H1 (cell line): ENCODE measurements around the gene MID1. TPM values are rescaled to one million over a fixed set of nuclear protein-coding genes. Genes with fewer than 3 reads are reported as not detected.

ENCODE experiments used
- CTCF ChIA-PET: fragments of 300-600 bp; sonication (Branson Sonifier 250); formaldehyde crosslinking; loops from one replicate; lab custom pipeline; 2021; ENCODE audit not compliant: partially characterized antibody; lab: Charles Lee
- POLR2A ChIA-PET: fragments of 300-600 bp; sonication (Branson Sonifier 250); formaldehyde crosslinking; loops from one replicate; lab custom pipeline; 2021; ENCODE audit warnings: inconsistent platforms; ENCODE audit not compliant: partially characterized antibody; lab: Charles Lee
- DNase-seq, 2 experiments: peaks; one replicate each; pipeline versions ENCODE4 v3.0.0 to v3.0.0-alpha.2; 2010 to 2022; ENCODE audit warnings: low spot score in 2 of 2, low read depth in 1 of 2, mixed read lengths in 1 of 2
- FAIRE-seq: peaks from 2 replicates; lab custom pipeline; 2011; peaks lifted over from hg19 to GRCh38; lab: Jason Lieb, UNC
- H2AFZ ChIP-seq: 2 replicates; pipeline ENCODE4 v1.8.1; 2012; ENCODE audit warnings: low read length, inconsistent platforms
- H2AK5ac ChIP-seq: 2 replicates; pipeline ENCODE4 v1.6.1; 2013; ENCODE audit warnings: low read depth, low read length
- H2BK120ac ChIP-seq: replicated peaks from 2 replicates; pipeline ENCODE3; 2013; ENCODE audit warnings: low read depth, low read length, inconsistent platforms
- H2BK12ac ChIP-seq: 2 replicates; pipeline ENCODE4 v1.6.1; 2013; ENCODE audit warnings: low read depth, low read length
- H2BK15ac ChIP-seq: 2 replicates; pipeline ENCODE4 v1.6.1; 2013; ENCODE audit warnings: low read length
- H2BK20ac ChIP-seq: 2 replicates; pipeline ENCODE4 v1.6.1; 2013; ENCODE audit warnings: low read length
- H2BK5ac ChIP-seq: 2 replicates; pipeline ENCODE4 v1.6.1; 2013; ENCODE audit warnings: low read depth, low read length
- H3K14ac ChIP-seq: 2 replicates; pipeline ENCODE4 v1.6.1; 2013; ENCODE audit warnings: inconsistent platforms; ENCODE audit not compliant: insufficient read length
- H3K18ac ChIP-seq: 2 replicates; pipeline ENCODE4 v1.6.1; 2013; ENCODE audit warnings: low read length; ENCODE audit errors: extremely low read depth
- H3K23ac ChIP-seq: 2 replicates; pipeline ENCODE4 v1.6.1; 2013; ENCODE audit warnings: inconsistent platforms; ENCODE audit not compliant: insufficient read length
- H3K23me2 ChIP-seq: 2 replicates; pipeline ENCODE4 v1.6.1; 2013; ENCODE audit warnings: low read depth, low read length
- H3K27ac ChIP-seq: 2 replicates; pipeline ENCODE4 v1.6.1; 2011; ENCODE audit warnings: low read depth, low read length, inconsistent platforms
- H3K27me3 ChIP-seq, 4 experiments: replicated peaks in 1 of 4; 1 replicate in 1 of 4; 2 replicates in 3 of 4; pipeline versions ENCODE4 v1.6.1 to v1.8.1; 2011 to 2013; ENCODE audit warnings: low read length in 3 of 4, mild to moderate bottlenecking in 3 of 4, inconsistent platforms in 2 of 4, mixed read lengths in 2 of 4, moderate library complexity in 1 of 4; ENCODE audit not compliant: control insufficient read depth in 3 of 4, insufficient read depth in 3 of 4; ENCODE audit errors: extremely low read depth in 1 of 4
- H3K36me3 ChIP-seq, 4 experiments: 2 replicates each; pipeline versions ENCODE4 v1.6.1 to v1.8.1; 2011 to 2013; ENCODE audit warnings: mild to moderate bottlenecking in 4 of 4, low read length in 3 of 4, moderate library complexity in 2 of 4, control low read depth in 1 of 4, inconsistent platforms in 1 of 4; ENCODE audit not compliant: insufficient read depth in 4 of 4, control insufficient read depth in 2 of 4
- H3K4ac ChIP-seq: replicated peaks from 2 replicates; pipeline ENCODE3; 2013; ENCODE audit warnings: low read length, low read depth, mixed read lengths, inconsistent platforms; ENCODE audit not compliant: insufficient read length
- H3K4me1 ChIP-seq, 4 experiments: replicated peaks in 1 of 4; 1 replicate in 1 of 4; 2 replicates in 3 of 4; pipeline versions ENCODE4 v1.6.1 to v1.8.1; 2011 to 2013; ENCODE audit warnings: low read length in 3 of 4, inconsistent platforms in 2 of 4, mixed read lengths in 1 of 4; ENCODE audit not compliant: insufficient read depth in 4 of 4, control insufficient read depth in 3 of 4
- H3K4me2 ChIP-seq, 2 experiments: 2 replicates each; pipeline versions ENCODE4 v1.6.1 to v1.8.1; 2011 to 2013; ENCODE audit warnings: low read depth in 2 of 2, low read length in 2 of 2, control low read depth in 1 of 2, inconsistent platforms in 1 of 2, mild to moderate bottlenecking in 1 of 2; ENCODE audit not compliant: insufficient read depth in 1 of 2
- H3K4me3 ChIP-seq, 4 experiments: fragments of 200-600, 300-600 bp in 1 of 4; sonication (generic), shearing (Covaris generic), sonication (Bioruptor Twin) in 1 of 4; 2 replicates each; pipeline versions ENCODE4 v1.5.1 to v1.8.1; 2011 to 2016; ENCODE audit warnings: low read length in 4 of 4, low read depth in 3 of 4, control low read depth in 2 of 4, inconsistent platforms in 2 of 4, mild to moderate bottlenecking in 2 of 4, mixed read lengths in 1 of 4, moderate library complexity in 1 of 4; ENCODE audit not compliant: insufficient read depth in 2 of 4; ENCODE audit errors: extremely low read depth in 1 of 4
- H3K56ac ChIP-seq: replicated peaks from 2 replicates; pipeline ENCODE3; 2013; ENCODE audit warnings: low read depth, mild to moderate bottlenecking, mixed read lengths, low read length, inconsistent platforms; ENCODE audit not compliant: insufficient read length
- H3K79me1 ChIP-seq: 2 replicates; pipeline ENCODE4 v1.6.1; 2013; ENCODE audit warnings: low read depth, low read length, control low read depth
- H3K79me2 ChIP-seq, 2 experiments: 2 replicates each; pipeline versions ENCODE4 v1.6.1 to v1.8.1; 2012 to 2013; ENCODE audit warnings: low read length in 2 of 2, mild to moderate bottlenecking in 2 of 2, inconsistent platforms in 1 of 2; ENCODE audit not compliant: insufficient read depth in 2 of 2, control insufficient read depth in 1 of 2
- H3K9ac ChIP-seq, 4 experiments: replicated peaks in 1 of 4; 1 replicate in 1 of 4; 2 replicates in 3 of 4; pipeline versions ENCODE4 v1.6.1 to v1.8.1; 2011 to 2013; ENCODE audit warnings: low read depth in 3 of 4, low read length in 3 of 4, control low read depth in 2 of 4, mild to moderate bottlenecking in 2 of 4, moderate library complexity in 2 of 4, inconsistent platforms in 1 of 4; ENCODE audit errors: extremely low read depth in 1 of 4
- H3K9me3 ChIP-seq, 2 experiments: 2 replicates each; pipeline versions ENCODE4 v1.6.1 to v1.8.1; 2012 to 2013; ENCODE audit warnings: mild to moderate bottlenecking in 2 of 2, moderate library complexity in 2 of 2, control low read depth in 1 of 2, inconsistent platforms in 1 of 2, low read depth in 1 of 2, low read length in 1 of 2, mixed read lengths in 1 of 2; ENCODE audit not compliant: insufficient read depth in 2 of 2
- H4K20me1 ChIP-seq, 2 experiments: replicated peaks in 1 of 2; 2 replicates each; pipeline versions ENCODE3 to v1.8.1; 2011 to 2013; ENCODE audit warnings: inconsistent platforms in 2 of 2, low read length in 2 of 2, mild to moderate bottlenecking in 1 of 2; ENCODE audit not compliant: insufficient read depth in 2 of 2, control insufficient read depth in 1 of 2
- H4K5ac ChIP-seq: 2 replicates; pipeline ENCODE4 v1.6.1; 2013; ENCODE audit warnings: low read length, low read depth, mixed read lengths, inconsistent platforms; ENCODE audit not compliant: insufficient read length
- H4K8ac ChIP-seq: 2 replicates; pipeline ENCODE4 v1.8.0; 2013; ENCODE audit warnings: mild to moderate bottlenecking, moderate library complexity, low read length, inconsistent platforms; ENCODE audit not compliant: insufficient read depth; ENCODE audit errors: extremely low read depth
- H4K91ac ChIP-seq: replicated peaks from 2 replicates; pipeline ENCODE3; 2013; ENCODE audit warnings: low read length, mixed read lengths, inconsistent platforms; ENCODE audit not compliant: insufficient read length
- POLR2AphosphoS5 ChIP-seq: IDR thresholded peaks from 2 replicates; pipeline ENCODE4 v1.6.1; 2011; ENCODE audit warnings: low read depth, low read length
- WGBS, 2 experiments: shearing (Covaris generic) in 1 of 2; methylation state at CpG; one replicate each; pipeline versions ENCODE4 v1.1.6 to v1.1.7; 2013 to 2015; ENCODE audit warnings: low lambda C conversion rate in 2 of 2, mixed read lengths in 2 of 2, inconsistent platforms in 1 of 2, low coverage in 1 of 2, missing lambda C conversion rate in 1 of 2; ENCODE audit not compliant: insufficient replicate concordance in 2 of 2, insufficient coverage in 1 of 2, insufficient read length in 1 of 2; ENCODE audit errors: extremely low coverage in 1 of 2, missing lambda C conversion rate in 1 of 2; 5-methylcytosine and 5-hydroxymethylcytosine counted together
- polyA plus RNA-seq, 7 experiments: library from polyadenylated mRNA; depleted of rRNA in 3 of 7; stranded (reverse) in 5 of 7; unstranded in 2 of 7; fragments of >200 nt in 5 of 7; fragments of 200-250 nt in 2 of 7; gene quantifications; 1 replicate in 5 of 7; 2 replicates in 1 of 7; 4 replicates in 1 of 7; pipeline versions ENCODE4 v1.2.1 to v1.2.3, GENCODE V29; 2011 to 2013; ENCODE audit warnings: missing spikeins in 2 of 7, mixed read lengths in 2 of 7
- total RNA-seq: library from RNA; stranded (reverse); fragmentation: NEBNext Ultra II Directional; extraction: Animal tissue kit (Norgen Biotek cat#: 25700); gene quantifications from 2 replicates; pipeline ENCODE4 v1.2.1, GENCODE V29; 2021

Gene MID1
- total and polyA plus RNA-seq, 2 of the 8 experiments (the other 6 are each of a cell fraction or from before 2014, with no cell fraction given), result 12.9 to 54.3 TPM

GRCh38 chrX:10631416-10632145 is 11.2 kb upstream of the MID1 start:
- TF ChIP-seq POLR2AphosphoS5, result no peak
- no peak overlapping the region for H2AFZ ChIP-seq
- 87% methylated on average over 7 of the region's 7 CpGs; no CpG with 5 or more reads in 1 of the 2 experiments for WGBS, 2 experiments

More at GRCh38 chrX:10631416-10632145, 11.2 kb upstream of the MID1 start:
- Histone ChIP-seq H3K14ac (no peak overlapping the region), H2AK5ac (no peak overlapping the region), H3K9me3 (no peaks in the 10 kb centered on the region), H3K4me2 (no peak overlapping the region), H4K20me1 (no peaks in the 10 kb centered on the region), H2BK5ac (no peak overlapping the region), H3K23me2 (no peaks in the 10 kb centered on the region), H3K23ac (no peak overlapping the region), H4K91ac (no peak overlapping the region), H3K4ac (no peak overlapping the region), H3K36me3 (no peaks in the 10 kb centered on the region), H3K27ac (no peak overlapping the region), H3K4me1 (peaks cover 0 to 6% (median 0%) of the 10 kb centered on the region in 4 experiments; a peak in 2 of 7 replicates), H3K79me1 (no peaks in the 10 kb centered on the region), H2BK15ac (no peak overlapping the region), H3K56ac (no peak overlapping the region), H3K79me2 (no peaks in the 10 kb centered on the region), H4K5ac (no peak overlapping the region), H3K4me3 (no peak overlapping the region), H3K9ac (no peak overlapping the region), H3K27me3 (no peaks in the 10 kb centered on the region), H3K18ac (no peak overlapping the region), H2BK12ac (no peak overlapping the region), H2BK20ac (no peak overlapping the region), H2BK120ac (no peak overlapping the region), H4K8ac (no peak overlapping the region)
- peak; percentile 52 for FAIRE-seq
- ChIA-PET POLR2A (interaction anchor here (1.4 to 2.8 kb wide), 3 partner anchors 9 to 21 kb away, joined by 3 to 9 read pairs (median 4); partner anchors contain the start of gene MID1), CTCF (interaction anchor here (0.7 to 1.5 kb wide), 3 partner anchors 9 to 187 kb away, joined by 3 to 5 read pairs (median 3); no protein-coding TSS in a partner anchor)
- DNase-seq, result no peak
